ENCODE results near the gene BCL2L1.
A peak's percentile ranks its signal among the peaks of the same experiment; 100 is the strongest.

Gene BCL2L1

GRCh38 chr20:31693987-31694661 is 28.5 kb downstream of the BCL2L1 start:
- H3K4me3 ChIP-seq = no peak overlapping the region
- intact Hi-C loops (cut with DNase I; ENCODE audit: low total_unique reads) = no loop called here
- H3K36me3 ChIP-seq = peaks cover 0 to 10% (median 9%) of the 10 kb centered on the region in 3 donors
- no peak for DNase-seq
- no peaks in the 10 kb centered on the region for H3K27me3 ChIP-seq
- no peak for TF ChIP-seq CTCF (IDR thresholded peaks at IDR 0.05)
- peaks cover 0 to 97% (median 35%) of the 10 kb centered on the region in 4 donors for H3K4me1 ChIP-seq
- H3K27ac ChIP-seq = peak overlapping the region; percentile 35 to 55
- H3K9me3 ChIP-seq = no peaks in the 10 kb centered on the region

- no peak for DNase-seq
- Histone ChIP-seq H3K4me1 (peaks cover 0 to 90% (median 28%) of the 10 kb centered on the region in 4 donors), H3K27me3 (no peaks in the 10 kb centered on the region), H3K9me3 (no peaks in the 10 kb centered on the region), H3K4me3 (no peak overlapping the region), H3K36me3 (peaks cover 0 to 15% (median 15%) of the 10 kb centered on the region in 3 donors), H3K27ac (no peak overlapping the region)
- no peak for TF ChIP-seq CTCF (IDR thresholded peaks at IDR 0.05)
- intact Hi-C loops (cut with DNase I; ENCODE audit: low total_unique reads) = no loop called here
These were observed 29.3 kb downstream of the BCL2L1 start for GRCh38 chr20:31693402-31693801.

- no peak for TF ChIP-seq CTCF (IDR thresholded peaks at IDR 0.05)
- H3K36me3 ChIP-seq = peaks cover 0 to 29% (median 22%) of the 10 kb centered on the region in 3 donors
- peaks cover 0 to 80% (median 25%) of the 10 kb centered on the region in 4 donors for H3K4me1 ChIP-seq
- H3K4me3 ChIP-seq = no peak overlapping the region
- H3K27ac ChIP-seq = peak overlapping the region in 1 of 2 donors; percentile 20
- no peak for DNase-seq
- H3K9me3 ChIP-seq = no peaks in the 10 kb centered on the region
- intact Hi-C loops (cut with DNase I; ENCODE audit: low total_unique reads) = no loop called here
- no peaks in the 10 kb centered on the region for H3K27me3 ChIP-seq
These were observed 30.9 kb downstream of the BCL2L1 start for GRCh38 chr20:31691646-31692275.

GRCh38 chr20:31690124-31690666 is 32.5 kb downstream of the BCL2L1 start:
- intact Hi-C loops (cut with DNase I; ENCODE audit: low total_unique reads) = no loop called here
- Histone ChIP-seq H3K9me3 (no peaks in the 10 kb centered on the region), H3K27ac (no peak overlapping the region), H3K27me3 (no peaks in the 10 kb centered on the region), H3K4me3 (no peak overlapping the region), H3K4me1 (peaks cover 0 to 80% (median 19%) of the 10 kb centered on the region in 4 donors), H3K36me3 (peaks cover 0 to 34% (median 27%) of the 10 kb centered on the region in 3 donors)
- DNase-seq = no peak
- TF ChIP-seq CTCF (IDR thresholded peaks at IDR 0.05) = no peak

- DNase-seq = no peak
- Histone ChIP-seq H3K36me3 (peaks cover 0 to 34% (median 27%) of the 10 kb centered on the region in 3 donors), H3K9me3 (no peaks in the 10 kb centered on the region), H3K27me3 (no peaks in the 10 kb centered on the region), H3K27ac (no peak overlapping the region), H3K4me1 (peaks cover 0 to 80% (median 17%) of the 10 kb centered on the region in 4 donors), H3K4me3 (no peak overlapping the region)
- intact Hi-C loops (cut with DNase I; ENCODE audit: low total_unique reads) = no loop called here
- no peak for TF ChIP-seq CTCF (IDR thresholded peaks at IDR 0.05)
These were observed 33.5 kb downstream of the BCL2L1 start for GRCh38 chr20:31689141-31689540.
